GM19025 (cell line): ENCODE results near the gene TNIP3.
"Not testable (repeated sequence)": the region's sequence is repeated elsewhere in the genome, so short reads cannot be mapped to it uniquely, and the experiment has no call there.

ENCODE experiments used
- ATAC-seq: cut with Tn5 transposase; IDR thresholded peaks from one replicate; pipeline ENCODE4 v1.9.1; 2021; ENCODE audit warnings: mild to moderate bottlenecking, low read depth, moderate library complexity; ENCODE audit not compliant: unreplicated experiment

TNIP3 gene

GRCh38 chr4:121180558-121180957 is 16.4 kb upstream of the TNIP3 start:
- no peak for ATAC-seq

GRCh38 chr4:121177246-121178137 is 13.4 kb upstream of the TNIP3 start:
- no peak for ATAC-seq

- ATAC-seq, result no peak
Measured at GRCh38 chr4:121176082-121176934, 12.2 kb upstream of the TNIP3 start.

GRCh38 chr4:121171477-121171876 is 7.4 kb upstream of the TNIP3 start:
- not testable (repeated sequence) for ATAC-seq

GRCh38 chr4:121168446-121169281 is 4.5 kb upstream of the TNIP3 start:
- peak; percentile 88 for ATAC-seq

- ATAC-seq, result no peak
Measured at GRCh38 chr4:121166976-121167375, 2.9 kb upstream of the TNIP3 start.

- ATAC-seq, result no peak
Measured at GRCh38 chr4:121165206-121165605, 1.1 kb upstream of the TNIP3 start.

- ATAC-seq, result no peak
Measured at GRCh38 chr4:121156822-121157769, 7.0 kb downstream of the TNIP3 start.

- ATAC-seq, result no peak
Measured at GRCh38 chr4:121155893-121156292, 8.2 kb downstream of the TNIP3 start.

- ATAC-seq, result no peak
Measured at GRCh38 chr4:121154103-121154515, 10.0 kb downstream of the TNIP3 start.

- no peak for ATAC-seq
Measured at GRCh38 chr4:121151942-121152341, 12.2 kb downstream of the TNIP3 start.

GRCh38 chr4:121150486-121150885 is 13.6 kb downstream of the TNIP3 start:
- ATAC-seq, result peak; percentile 53

GRCh38 chr4:121150003-121150402 is 14.1 kb downstream of the TNIP3 start:
- no peak for ATAC-seq

- no peak for ATAC-seq
Measured at GRCh38 chr4:121148621-121149020, 15.5 kb downstream of the TNIP3 start.

GRCh38 chr4:121148000-121148399 is 16.1 kb downstream of the TNIP3 start:
- no peak for ATAC-seq

- ATAC-seq, result no peak
Measured at GRCh38 chr4:121146530-121146929, 17.6 kb downstream of the TNIP3 start.

GRCh38 chr4:121145430-121145829 is 18.7 kb downstream of the TNIP3 start:
- ATAC-seq, result no peak

- no peak for ATAC-seq
Measured at GRCh38 chr4:121144021-121144420, 20.1 kb downstream of the TNIP3 start.

- no peak for ATAC-seq
Measured at GRCh38 chr4:121143131-121143530, 21.0 kb downstream of the TNIP3 start.
